Endothelial cell of umbilical vein (primary cell): ENCODE data around the gene DNAJC30. TPM values are rescaled to one million over a fixed set of nuclear protein-coding genes. Genes with fewer than 3 reads are reported as not detected.

ENCODE experiments used
- BruUV-seq: library from RNA; stranded (reverse); fragments of 400-500 nt; replicated peaks from 2 replicates; lab custom pipeline; 2021; lab: Mats Ljungman, UMichigan
- CTCF ChIA-PET: fragments of 300-600, 350-600 bp; sonication (Branson Sonifier 250); formaldehyde crosslinking; loops from one replicate; lab custom pipeline; 2021; ENCODE audit warnings: antibody characterized with exemption, inconsistent platforms; lab: Charles Lee
- POLR2A ChIA-PET: fragments of 300-600, 350-600 bp; sonication (Branson Sonifier 250); formaldehyde crosslinking; loops from one replicate; lab custom pipeline; 2021; ENCODE audit warnings: antibody characterized with exemption, inconsistent platforms; lab: Charles Lee
- DNase-seq: peaks from one replicate; pipeline ENCODE4 v3.0.0-alpha.2; 2011; ENCODE audit warnings: low read depth, low spot score
- FAIRE-seq: peaks from 2 replicates; lab custom pipeline; 2011; peaks lifted over from hg19 to GRCh38; lab: Jason Lieb, UNC
- H2AFZ ChIP-seq: 2 replicates; pipeline ENCODE4 v1.6.0; 2012; ENCODE audit warnings: low read depth, low read length, control low read depth, inconsistent platforms
- H3K27ac ChIP-seq: 2 replicates; pipeline ENCODE4 v1.5.1; 2011; ENCODE audit warnings: low read depth, mild to moderate bottlenecking, control low read depth, low read length, moderate library complexity; ENCODE audit not compliant: insufficient read depth
- H3K27me3 ChIP-seq, 2 experiments: 2 replicates each; pipeline versions ENCODE4 v1.6.0 to v1.6.1; 2011; ENCODE audit warnings: low read length in 2 of 2, mixed read lengths in 1 of 2; ENCODE audit not compliant: control insufficient read depth in 2 of 2, insufficient read depth in 2 of 2
- H3K36me3 ChIP-seq, 2 experiments: 2 replicates in 1 of 2; 3 replicates in 1 of 2; pipeline ENCODE4 v1.5.1; 2011; ENCODE audit warnings: low read length in 2 of 2, mild to moderate bottlenecking in 1 of 2, moderate library complexity in 1 of 2; ENCODE audit not compliant: control insufficient read depth in 2 of 2, insufficient read depth in 2 of 2; ENCODE audit errors: extremely low read depth in 1 of 2
- H3K4me1 ChIP-seq: 3 replicates; pipeline ENCODE4 v1.5.1; 2011; ENCODE audit warnings: mild to moderate bottlenecking, low read length; ENCODE audit not compliant: control insufficient read depth, insufficient read depth; ENCODE audit errors: extremely low read depth
- H3K4me2 ChIP-seq: 2 replicates; pipeline ENCODE4 v1.6.1; 2011; ENCODE audit warnings: low read length, control low read depth, mixed read lengths; ENCODE audit not compliant: insufficient read depth
- H3K4me3 ChIP-seq, 3 experiments: fragments of 200-600 bp in 1 of 3; sonication (generic), shearing (Covaris generic) in 1 of 3; replicated peaks in 1 of 3; 2 replicates each; pipeline ENCODE4 v1.5.1; 2011 to 2016; ENCODE audit warnings: control low read depth in 3 of 3, low read length in 3 of 3, mild to moderate bottlenecking in 2 of 3, inconsistent platforms in 1 of 3, low read depth in 1 of 3, moderate library complexity in 1 of 3; ENCODE audit not compliant: insufficient read depth in 1 of 3
- H3K79me2 ChIP-seq: 2 replicates; pipeline ENCODE4 v1.6.0; 2012; ENCODE audit warnings: low read length, inconsistent platforms; ENCODE audit not compliant: control insufficient read depth, insufficient read depth
- H3K9ac ChIP-seq: replicated peaks from 2 replicates; pipeline ENCODE3; 2011; ENCODE audit warnings: low read length, control low read depth; ENCODE audit not compliant: insufficient read depth; ENCODE audit errors: extremely low read depth
- H3K9me1 ChIP-seq: replicated peaks from 3 replicates; pipeline ENCODE4 v1.6.0; 2011; ENCODE audit warnings: mild to moderate bottlenecking, low read length; ENCODE audit not compliant: control insufficient read depth, insufficient read depth; ENCODE audit errors: extremely low read depth
- H3K9me3 ChIP-seq: replicated peaks from 2 replicates; pipeline ENCODE4 v1.5.1; 2012; ENCODE audit warnings: low read length, inconsistent platforms; ENCODE audit not compliant: control insufficient read depth, insufficient read depth
- H4K20me1 ChIP-seq: replicated peaks from 2 replicates; pipeline ENCODE3; 2011; ENCODE audit warnings: mild to moderate bottlenecking, low read length; ENCODE audit not compliant: control insufficient read depth, insufficient read depth; ENCODE audit errors: extremely low read depth
- CTCF ChIP-seq, 2 donors: IDR thresholded peaks; 1 replicate in 1 of 2; 2 replicates in 1 of 2; pipeline ENCODE4 v1.5.1; 2011; ENCODE audit warnings: low read length in 2 of 2, mild to moderate bottlenecking in 2 of 2, moderate library complexity in 2 of 2, control low read depth in 1 of 2, inconsistent platforms in 1 of 2, low read depth in 1 of 2; ENCODE audit not compliant: insufficient read depth in 1 of 2; ENCODE audit errors: extremely low read depth in 1 of 2
- EZH2 ChIP-seq: IDR thresholded peaks from 2 replicates; pipeline ENCODE4 v1.6.1; 2012; ENCODE audit warnings: borderline replicate concordance, low read depth, mild to moderate bottlenecking, moderate library complexity, low read length, inconsistent platforms; ENCODE audit not compliant: severe bottlenecking
- FOS ChIP-seq: IDR thresholded peaks from 2 replicates; pipeline ENCODE4 v1.6.1; 2011; ENCODE audit warnings: mild to moderate bottlenecking, low read length, moderate library complexity, borderline replicate concordance; ENCODE audit not compliant: insufficient read depth
- GATA2 ChIP-seq: IDR thresholded peaks from 2 replicates; pipeline ENCODE4 v1.7.0; 2011; ENCODE audit warnings: low read depth, mild to moderate bottlenecking, moderate library complexity, mixed read lengths, low read length; ENCODE audit not compliant: insufficient read length, insufficient read depth
- JUN ChIP-seq: IDR thresholded peaks from 2 replicates; pipeline ENCODE4 v1.6.1; 2011; ENCODE audit warnings: borderline replicate concordance, low read depth; ENCODE audit not compliant: insufficient read length, insufficient read depth
- MAX ChIP-seq: IDR thresholded peaks from 2 replicates; pipeline ENCODE4 v1.6.1; 2011; ENCODE audit not compliant: insufficient read depth, insufficient read length
- MYC ChIP-seq: IDR thresholded peaks from one replicate; pipeline ENCODE4 v1.6.1; 2011; ENCODE audit warnings: mild to moderate bottlenecking, low read depth, low read length
- POLR2A ChIP-seq: IDR thresholded peaks from 2 replicates; pipeline ENCODE4 v1.6.1; 2012; ENCODE audit warnings: low read depth, mild to moderate bottlenecking, control low read depth, low read length
- POLR2AphosphoS5 ChIP-seq: IDR thresholded peaks from 2 replicates; pipeline ENCODE4 v1.6.1; 2012; ENCODE audit warnings: low read depth, mild to moderate bottlenecking, control low read depth, low read length, moderate library complexity; ENCODE audit not compliant: insufficient read depth
- dilution Hi-C: fragments of 300-500 bp; cut with MboI; formaldehyde crosslinking; loops from one replicate; pipeline ENCODE4 v1.15.0; 2019; ENCODE audit warnings: low sequenced_read_pairs; ENCODE audit not compliant: extremely low pct_ligation_motif_present
- intact Hi-C: fragments of 100-400 bp; cut with micrococcal nuclease; formaldehyde crosslinking; loops from one replicate; pipeline ENCODE4 v1.10.0; 2022
- polyA plus RNA-seq, 4 experiments: library from polyadenylated mRNA; depleted of rRNA in 3 of 4; stranded (reverse) in 3 of 4; unstranded in 1 of 4; fragments of >200 nt; gene quantifications; 2 replicates each; pipeline versions ENCODE4 v1.2.1 to v1.2.3, GENCODE V29; 2011 to 2012; ENCODE audit warnings: missing spikeins in 1 of 4
- total RNA-seq: library from RNA; stranded (reverse); gene quantifications from 2 replicates; pipeline ENCODE4 v1.2.3, GENCODE V29; 2021

DNAJC30 gene
- total and polyA plus RNA-seq, 2 donors (not counting 3 experiments of a cell fraction or from before 2014, with no cell fraction given): 10.6 to 11.9 TPM

GRCh38 chr7:73688288-73688687, 5.0 kb upstream of the DNAJC30 start:
- DNase-seq (no peak), FAIRE-seq (no peak)
- H3K36me3 ChIP-seq: peaks cover 4 to 30% of the 10 kb centered on the region in 2 experiments
- H3K27ac ChIP-seq: no peak overlapping the region
- H3K4me1 ChIP-seq: peaks cover 4% of the 10 kb centered on the region
- H3K4me3 ChIP-seq: no peak overlapping the region
- no peaks in the 10 kb centered on the region for H4K20me1 ChIP-seq
- BruUV-seq: no TSS peak
- ChIA-PET CTCF (no interaction called here), POLR2A (no interaction called here)
- TF ChIP-seq GATA2 (no peak), POLR2AphosphoS5 (no peak), MAX (no peak), CTCF (IDR thresholded peaks at IDR 0.05; ENCODE audit: extremely low read depth in 1 of 2, insufficient read depth in 1 of 2, low read depth in 1 of 2, low read length in 2 of 2) (no peak), EZH2 (no peak), FOS (no peak), JUN (no peak), POLR2A (no peak), MYC (no peak)
- no peak overlapping the region for H3K4me2 ChIP-seq
- no peaks in the 10 kb centered on the region for H3K9me3 ChIP-seq
- no peaks in the 10 kb centered on the region for H3K9me1 ChIP-seq
- no peak overlapping the region for H3K9ac ChIP-seq
- H2AFZ ChIP-seq: no peak overlapping the region
- H3K27me3 ChIP-seq: no peaks in the 10 kb centered on the region
- intact Hi-C loops (no loop called here), dilution Hi-C loops (no loop called here)
- H3K79me2 ChIP-seq: peaks cover 31% of the 10 kb centered on the region
